ENCODE measurements around the gene PUM1. TPM values are rescaled to one million over a fixed set of nuclear protein-coding genes. Genes with fewer than 3 reads are reported as not detected.

Gene PUM1
- total RNA-seq, 2 donors from 2014 or later = 207 to 210 TPM

GRCh38 chr1:30911059-30911954 is 154.2 kb downstream of the PUM1 start:
- H3K4me3 Mint-ChIP-seq = no peak overlapping the region
- H3K27ac Mint-ChIP-seq = no peak overlapping the region
- H3K4me1 Mint-ChIP-seq = peaks cover 30% of the 10 kb centered on the region
- no peak overlapping the region for H3K9ac ChIP-seq (ENCODE audit: extremely low read depth, low read length, poor library complexity, severe bottlenecking)
- peak; percentile 91 for TF ChIP-seq CTCF (conservative IDR thresholded peaks at IDR 0.05)
- no peak overlapping the region for H3K27ac ChIP-seq (ENCODE audit: low read depth, low read length)
- no peaks in the 10 kb centered on the region for H3K36me3 ChIP-seq (ENCODE audit: control insufficient read depth, insufficient read depth, low read length)
- H3K4me3 ChIP-seq (ENCODE audit: low read length) = no peak overlapping the region
- H3K4me1 ChIP-seq (ENCODE audit: control insufficient read depth, insufficient read depth, low read length) = peaks cover 13% of the 10 kb centered on the region
- no peaks in the 10 kb centered on the region for H3K9me3 Mint-ChIP-seq
- peak; percentile 96 for DNase-seq
- no peaks in the 10 kb centered on the region for H3K9me3 ChIP-seq (ENCODE audit: control insufficient read depth, low read length)
- 49 to 63% methylated on average over 6 to 9 of the region's 9 CpGs for WGBS, 2 experiments (ENCODE audit: insufficient coverage in 1 of 2, insufficient read length in 1 of 2)
- H3K27me3 ChIP-seq (ENCODE audit: control insufficient read depth, insufficient read depth, low read length, poor library complexity, severe bottlenecking) = no peaks in the 10 kb centered on the region
- H3K27me3 Mint-ChIP-seq (ENCODE audit: insufficient read depth) = peaks cover 12% of the 10 kb centered on the region
- no peaks in the 10 kb centered on the region for H3K36me3 Mint-ChIP-seq (ENCODE audit: low read depth)

GRCh38 chr1:30909365-30910068 is 156.0 kb downstream of the PUM1 start:
- Histone ChIP-seq H3K9me3 (ENCODE audit: control insufficient read depth, low read length) (no peaks in the 10 kb centered on the region), H3K27me3 (ENCODE audit: control insufficient read depth, insufficient read depth, low read length, poor library complexity, severe bottlenecking) (no peaks in the 10 kb centered on the region), H3K36me3 (ENCODE audit: control insufficient read depth, insufficient read depth, low read length) (no peaks in the 10 kb centered on the region), H3K27ac (ENCODE audit: low read depth, low read length) (no peak overlapping the region), H3K4me1 (ENCODE audit: control insufficient read depth, insufficient read depth, low read length) (peaks cover 13% of the 10 kb centered on the region), H3K4me3 (ENCODE audit: low read length) (peak overlapping the region; percentile 73), H3K9ac (ENCODE audit: extremely low read depth, low read length, poor library complexity, severe bottlenecking) (no peak overlapping the region)
- Mint-ChIP-seq H3K27me3 (ENCODE audit: insufficient read depth) (peaks cover 12% of the 10 kb centered on the region), H3K4me1 (peaks cover 44% of the 10 kb centered on the region), H3K4me3 (peak overlapping the region; percentile 70), H3K36me3 (ENCODE audit: low read depth) (peaks cover 2% of the 10 kb centered on the region), H3K9me3 (no peaks in the 10 kb centered on the region), H3K27ac (peak overlapping the region; percentile 88)
- 54 to 64% methylated on average over 11 to 14 of the region's 14 CpGs for WGBS, 2 experiments (ENCODE audit: insufficient coverage in 1 of 2, insufficient read length in 1 of 2)
- no peak for TF ChIP-seq CTCF (conservative IDR thresholded peaks at IDR 0.05)
- DNase-seq = peak; percentile 82

DNA sequence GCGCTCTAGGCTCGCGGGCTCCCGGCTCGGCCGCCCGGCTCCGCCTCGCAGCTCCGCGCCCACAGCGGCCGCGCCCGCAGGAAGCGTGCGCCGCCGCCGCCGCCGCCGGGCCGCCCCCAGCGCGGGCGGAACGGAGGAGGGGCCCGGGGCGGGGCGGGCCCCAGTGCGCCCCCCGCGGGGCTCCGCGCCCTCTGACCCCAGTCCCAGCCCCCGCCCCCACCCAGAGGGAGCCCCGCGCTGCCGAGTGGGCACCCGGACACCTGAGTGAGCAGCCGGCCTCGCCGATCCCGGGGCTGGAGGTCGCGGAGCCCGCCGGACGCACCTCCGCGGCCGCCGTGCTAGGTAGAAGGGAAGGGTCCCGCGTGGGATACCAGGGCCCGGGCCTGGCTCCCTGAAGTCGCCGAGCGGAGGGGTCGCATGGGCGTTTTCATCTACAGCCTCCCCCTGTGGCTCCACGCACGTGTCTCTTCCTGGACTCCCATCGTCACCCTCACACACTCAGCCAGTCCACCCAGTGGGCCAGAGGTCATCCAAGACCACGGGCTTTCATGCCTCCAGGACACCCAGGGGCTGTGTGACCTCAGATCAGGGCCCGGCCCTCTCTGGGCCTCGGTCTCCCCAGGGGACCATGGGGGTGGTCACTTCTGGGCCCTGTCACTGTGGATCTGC is 156.7 kb downstream of the PUM1 start, which contains the start of gene SDC3:
Gene SDC3, minus strand, starts transcription at position 63 of the 669 bp plus-strand sequence. CDS start 172 bp downstream, outside the sequence.
- H3K4me1 ChIP-seq (ENCODE audit: control insufficient read depth, insufficient read depth, low read length) = peaks cover 13% of the 10 kb centered on the region
- peak within 1 kb of the TSS; percentile 88 for H3K4me3 Mint-ChIP-seq
- H3K27me3 Mint-ChIP-seq (ENCODE audit: insufficient read depth) = peaks cover 12% of the 10 kb centered on the region
- peak within 1 kb of the TSS; percentile 80 for H3K4me3 ChIP-seq (ENCODE audit: low read length)
- H3K9ac ChIP-seq (ENCODE audit: extremely low read depth, low read length, poor library complexity, severe bottlenecking) = no peak within 1 kb of the TSS
- TF ChIP-seq CTCF (conservative IDR thresholded peaks at IDR 0.05) = no peak
- no peaks in the 10 kb centered on the region for H3K27me3 ChIP-seq (ENCODE audit: control insufficient read depth, insufficient read depth, low read length, poor library complexity, severe bottlenecking)
- WGBS, 2 experiments (ENCODE audit: insufficient coverage in 1 of 2, insufficient read length in 1 of 2) = 5 to 8% methylated on average over 16 to 66 of the region's 68 CpGs
- H3K27ac ChIP-seq (ENCODE audit: low read depth, low read length) = no peak within 1 kb of the TSS
- no peaks in the 10 kb centered on the region for H3K9me3 ChIP-seq (ENCODE audit: control insufficient read depth, low read length)
- no peaks in the 10 kb centered on the region for H3K36me3 ChIP-seq (ENCODE audit: control insufficient read depth, insufficient read depth, low read length)
- H3K27ac Mint-ChIP-seq = peak within 1 kb of the TSS; percentile 88
- H3K9me3 Mint-ChIP-seq = no peaks in the 10 kb centered on the region
- peak; percentile 71 for DNase-seq
- H3K36me3 Mint-ChIP-seq (ENCODE audit: low read depth) = peaks cover 2% of the 10 kb centered on the region
- peaks cover 48% of the 10 kb centered on the region for H3K4me1 Mint-ChIP-seq
